Smooth muscle cell (in vitro differentiated cells): ENCODE data around the gene FGD6. TPM values are rescaled to one million over a fixed set of nuclear protein-coding genes. Genes with fewer than 3 reads are reported as not detected.
"Not testable (repeated sequence)": the region's sequence is repeated elsewhere in the genome, so short reads cannot be mapped to it uniquely, and the experiment has no call there.

ENCODE experiments used
- DNase-seq: peaks from one replicate; lab custom pipeline; 2025; ENCODE audit not compliant: unreplicated experiment; lab: John Stamatoyannopoulos, UW
- H2AFZ ChIP-seq: fragments of 200-600 bp; sonication (generic); 2 replicates; pipeline ENCODE4 v1.6.0; 2016; ENCODE audit warnings: antibody characterized with exemption, low read depth, mild to moderate bottlenecking
- H3F3A ChIP-seq: fragments of 200-600 bp; sonication (generic); 2 replicates; pipeline ENCODE4 v1.6.0; 2017; ENCODE audit warnings: antibody characterized with exemption, low read depth
- H3K27ac ChIP-seq: fragments of 200-600 bp; sonication (generic); 2 replicates; pipeline ENCODE4 v1.5.1; 2016; ENCODE audit warnings: low read depth, mild to moderate bottlenecking
- H3K27me3 ChIP-seq: fragments of 200-600 bp; sonication (generic); 2 replicates; pipeline ENCODE4 v1.6.1; 2016; ENCODE audit warnings: low read depth, mild to moderate bottlenecking
- H3K36me3 ChIP-seq: fragments of 200-600 bp; sonication (generic); 2 replicates; pipeline ENCODE4 v1.5.1; 2016; ENCODE audit warnings: low read depth
- H3K4me1 ChIP-seq: fragments of 200-600 bp; sonication (generic); 2 replicates; pipeline ENCODE4 v1.5.1; 2016; ENCODE audit warnings: low read depth
- H3K4me2 ChIP-seq: fragments of 200-600 bp; sonication (generic); 2 replicates; pipeline ENCODE4 v1.6.0; 2016; ENCODE audit warnings: mild to moderate bottlenecking
- H3K4me3 ChIP-seq: fragments of 200-600 bp; sonication (generic); 2 replicates; pipeline ENCODE4 v1.5.1; 2016; ENCODE audit warnings: mild to moderate bottlenecking
- H3K79me2 ChIP-seq: fragments of 200-600 bp; sonication (generic); 2 replicates; pipeline ENCODE4 v1.6.0; 2016; ENCODE audit warnings: low read depth, mild to moderate bottlenecking
- H3K9ac ChIP-seq: fragments of 200-600 bp; sonication (generic); 2 replicates; pipeline ENCODE4 v1.6.0; 2016; ENCODE audit warnings: low read depth
- H3K9me3 ChIP-seq: fragments of 200-600 bp; sonication (generic); replicated peaks from 2 replicates; pipeline ENCODE4 v1.5.1; 2016; ENCODE audit warnings: low read depth
- H4K20me1 ChIP-seq: fragments of 200-600 bp; sonication (generic); 2 replicates; pipeline ENCODE4 v1.6.0; 2016; ENCODE audit warnings: low read depth
- WGBS: methylation state at CpG from one replicate; pipeline ENCODE4 v1.1.7; 2016; ENCODE audit warnings: low lambda C conversion rate; 5-methylcytosine and 5-hydroxymethylcytosine counted together
- polyA plus RNA-seq: library from polyadenylated mRNA; unstranded; fragments of >200 nt; fragmentation: Nextera tagmentation; extraction: Ambion mirVana; gene quantifications from 2 replicates; pipeline ENCODE4 v1.2.1, GENCODE V29; 2016
- total RNA-seq: library from RNA; depleted of rRNA; stranded (reverse); fragments of >200 nt; gene quantifications from 2 replicates; pipeline ENCODE4 v1.2.3, GENCODE V29; 2014
- TF ChIP-seq, protein P1 (sequence below): fragments of 200-600 bp; sonication (generic); IDR thresholded peaks from 2 replicates; pipeline ENCODE4 v1.5.1; 2017; ENCODE audit warnings: borderline replicate concordance, mild to moderate bottlenecking, antibody characterized with exemption; ENCODE audit not compliant: insufficient read depth, poor library complexity, severe bottlenecking

Gene FGD6
- total and polyA plus RNA-seq, 2 experiments from 2014 or later, result 2.5 to 7.7 TPM

DNA sequence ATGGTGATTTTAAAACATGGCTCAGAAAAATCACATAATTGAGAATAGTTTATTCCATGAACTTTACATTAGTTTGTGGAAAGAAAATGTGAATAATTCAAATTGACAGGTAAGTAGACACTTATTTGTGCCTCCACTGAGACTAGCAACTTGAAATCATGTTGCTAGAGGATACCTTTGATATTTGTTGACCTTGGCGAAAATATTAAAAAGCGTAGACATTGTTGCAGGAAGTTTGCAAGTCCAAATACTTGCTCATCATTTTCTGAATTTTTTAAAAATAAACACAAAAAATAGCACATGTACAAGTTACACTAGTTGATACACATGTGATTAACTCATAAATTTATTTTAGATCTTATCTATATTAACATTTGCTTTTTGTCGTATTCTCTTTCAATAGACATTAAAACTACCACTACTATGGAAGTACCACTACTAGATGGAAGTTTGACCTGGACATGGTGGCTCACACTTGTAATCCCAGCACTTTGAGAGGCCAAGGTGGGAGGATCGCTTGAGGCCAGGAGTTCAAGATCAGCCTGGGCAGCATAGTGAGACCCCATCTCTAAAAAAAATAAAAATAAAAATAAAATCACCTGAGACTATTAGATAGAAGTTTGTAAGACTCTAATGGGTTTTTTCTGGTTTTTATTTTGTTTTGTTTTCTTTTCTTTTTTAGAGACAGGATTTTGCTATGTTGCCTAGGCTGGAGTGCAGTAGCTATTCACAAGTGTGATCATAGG, 24.7 kb upstream of the FGD6 start:
- no peaks in the 10 kb centered on the region for H3K9me3 ChIP-seq
- TF ChIP-seq, protein P1, sequence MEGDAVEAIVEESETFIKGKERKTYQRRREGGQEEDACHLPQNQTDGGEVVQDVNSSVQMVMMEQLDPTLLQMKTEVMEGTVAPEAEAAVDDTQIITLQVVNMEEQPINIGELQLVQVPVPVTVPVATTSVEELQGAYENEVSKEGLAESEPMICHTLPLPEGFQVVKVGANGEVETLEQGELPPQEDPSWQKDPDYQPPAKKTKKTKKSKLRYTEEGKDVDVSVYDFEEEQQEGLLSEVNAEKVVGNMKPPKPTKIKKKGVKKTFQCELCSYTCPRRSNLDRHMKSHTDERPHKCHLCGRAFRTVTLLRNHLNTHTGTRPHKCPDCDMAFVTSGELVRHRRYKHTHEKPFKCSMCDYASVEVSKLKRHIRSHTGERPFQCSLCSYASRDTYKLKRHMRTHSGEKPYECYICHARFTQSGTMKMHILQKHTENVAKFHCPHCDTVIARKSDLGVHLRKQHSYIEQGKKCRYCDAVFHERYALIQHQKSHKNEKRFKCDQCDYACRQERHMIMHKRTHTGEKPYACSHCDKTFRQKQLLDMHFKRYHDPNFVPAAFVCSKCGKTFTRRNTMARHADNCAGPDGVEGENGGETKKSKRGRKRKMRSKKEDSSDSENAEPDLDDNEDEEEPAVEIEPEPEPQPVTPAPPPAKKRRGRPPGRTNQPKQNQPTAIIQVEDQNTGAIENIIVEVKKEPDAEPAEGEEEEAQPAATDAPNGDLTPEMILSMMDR, result no peak
- H3K27ac ChIP-seq, result no peak overlapping the region
- peaks cover 93% of the 10 kb centered on the region for H3K79me2 ChIP-seq
- no peak overlapping the region for H2AFZ ChIP-seq
- peaks cover 3% of the 10 kb centered on the region for H3F3A ChIP-seq
- DNase-seq, result no peak
- H3K36me3 ChIP-seq, result no peaks in the 10 kb centered on the region
- WGBS, result 97% methylated on average over 4 of the region's 4 CpGs
- no peaks in the 10 kb centered on the region for H3K27me3 ChIP-seq
- no peak overlapping the region for H3K4me2 ChIP-seq
- no peak overlapping the region for H3K4me3 ChIP-seq
- H3K4me1 ChIP-seq, result no peaks in the 10 kb centered on the region
- peaks cover 99% of the 10 kb centered on the region for H4K20me1 ChIP-seq
- no peak overlapping the region for H3K9ac ChIP-seq

DNA sequence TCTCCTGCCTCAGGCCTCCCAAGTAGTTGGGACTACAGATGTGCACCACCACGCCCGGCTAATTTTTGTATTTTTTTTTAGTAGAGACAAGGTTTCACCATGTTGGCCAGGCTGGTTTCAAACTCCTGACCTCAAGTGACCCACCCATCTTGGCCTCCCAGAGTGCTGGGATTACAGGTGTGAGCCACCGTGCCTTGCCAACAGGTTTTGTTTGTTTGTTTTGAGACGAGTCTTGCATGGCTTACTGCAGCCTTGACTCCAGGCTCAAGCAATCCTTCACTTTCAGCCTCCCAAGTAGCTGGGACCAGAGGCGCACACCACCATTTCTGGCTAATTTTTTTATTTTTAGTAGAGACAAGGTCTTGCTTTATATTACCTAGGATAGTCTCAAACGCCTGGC, 23.9 kb upstream of the FGD6 start:
- not testable (repeated sequence) for H3F3A ChIP-seq, H3K4me1 ChIP-seq, H3K9ac ChIP-seq, H3K27me3 ChIP-seq, DNase-seq, H2AFZ ChIP-seq, H3K4me2 ChIP-seq, H3K27ac ChIP-seq, H3K4me3 ChIP-seq, H3K9me3 ChIP-seq, H3K36me3 ChIP-seq
- WGBS, result 93% methylated on average over 6 of the region's 6 CpGs
- H3K79me2 ChIP-seq, result peaks cover 99% of the 10 kb centered on the region
- H4K20me1 ChIP-seq, result peaks cover 98% of the 10 kb centered on the region

DNA sequence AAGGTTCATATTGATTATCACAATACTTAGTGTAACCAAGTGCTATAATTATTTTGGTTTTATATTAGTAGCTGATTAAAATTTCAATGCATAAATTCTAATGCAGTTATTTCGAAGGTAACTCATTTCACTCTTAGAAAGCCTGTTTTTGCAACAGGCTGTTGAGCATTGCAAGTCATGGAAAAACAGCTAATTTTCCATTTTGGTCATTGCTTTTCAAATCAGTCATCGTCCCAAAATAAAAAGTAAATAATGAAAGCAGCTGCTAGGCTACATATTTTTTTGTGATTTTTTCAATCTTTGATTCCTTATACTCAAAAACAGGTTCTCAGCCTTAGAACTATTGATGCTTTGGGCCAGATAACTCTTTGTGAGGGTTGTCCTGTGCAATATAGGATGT, 23.3 kb upstream of the FGD6 start:
- no peaks in the 10 kb centered on the region for H3F3A ChIP-seq
- no peaks in the 10 kb centered on the region for H3K9me3 ChIP-seq
- H3K4me2 ChIP-seq, result no peak overlapping the region
- H3K9ac ChIP-seq, result no peak overlapping the region
- 99% methylated on average over 2 of the region's 2 CpGs for WGBS
- H3K79me2 ChIP-seq, result peaks cover 94% of the 10 kb centered on the region
- peaks cover 92% of the 10 kb centered on the region for H4K20me1 ChIP-seq
- H3K27ac ChIP-seq, result no peak overlapping the region
- DNase-seq, result no peak
- no peaks in the 10 kb centered on the region for H3K4me1 ChIP-seq
- no peak overlapping the region for H3K4me3 ChIP-seq
- no peaks in the 10 kb centered on the region for H3K27me3 ChIP-seq
- no peak overlapping the region for H2AFZ ChIP-seq
- no peaks in the 10 kb centered on the region for H3K36me3 ChIP-seq
- TF ChIP-seq, protein P1, result no peak

DNA sequence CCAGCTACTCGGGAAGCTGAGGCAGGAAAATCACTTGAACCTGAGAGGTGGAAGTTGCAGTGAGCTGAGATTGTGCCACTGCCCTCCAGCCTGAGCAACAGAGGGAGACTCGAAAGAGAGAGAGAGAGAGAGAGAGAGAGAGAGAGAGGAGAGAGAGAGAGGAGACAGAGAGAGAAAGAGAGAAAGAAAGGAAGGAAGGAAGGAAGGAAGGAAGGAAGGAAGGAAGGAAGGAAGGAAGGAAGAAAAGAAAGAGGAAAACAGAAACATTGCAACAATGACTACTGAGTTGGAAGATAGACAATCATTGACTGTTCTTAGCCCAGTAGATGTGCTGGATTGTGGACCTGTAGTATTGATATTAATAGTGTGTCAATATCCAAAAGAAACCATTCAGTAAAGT, 22.6 kb upstream of the FGD6 start:
- Histone ChIP-seq H4K20me1 (peaks cover 85% of the 10 kb centered on the region), H3K79me2 (peaks cover 87% of the 10 kb centered on the region)
- not testable (repeated sequence) for H3K4me1 ChIP-seq, H3K9ac ChIP-seq, DNase-seq, H3K27ac ChIP-seq, H2AFZ ChIP-seq, H3F3A ChIP-seq, H3K36me3 ChIP-seq, H3K4me3 ChIP-seq, H3K27me3 ChIP-seq, H3K4me2 ChIP-seq, H3K9me3 ChIP-seq
- WGBS, result 91% methylated on average over 2 of the region's 2 CpGs
